Common myeloid progenitor, CD34-positive (primary cell): ENCODE measurements around the gene STRBP.
A peak's percentile ranks its signal among the peaks of the same experiment; 100 is the strongest.

Experiments
- CTCF ChIA-PET: fragments of 350-600 bp; sonication (Branson Sonifier 250); formaldehyde crosslinking; loops from one replicate; lab custom pipeline; 2021; ENCODE audit warnings: antibody characterized with exemption; lab: Charles Lee
- POLR2A ChIA-PET: fragments of 350-600 bp; sonication (Branson Sonifier 250); formaldehyde crosslinking; loops from one replicate; lab custom pipeline; 2021; ENCODE audit warnings: antibody characterized with exemption; lab: Charles Lee
- DNase-seq, 3 donors: peaks; one replicate each; pipeline versions ENCODE4 v3.0.0 to v3.0.0-alpha.2; 2013
- H3K27ac ChIP-seq, 2 experiments: 1 replicate in 1 of 2; 2 replicates in 1 of 2; pipeline ENCODE4 v1.7.0; 2013; ENCODE audit warnings: inconsistent platforms in 2 of 2, low read length in 2 of 2, mild to moderate bottlenecking in 2 of 2, low read depth in 1 of 2, moderate library complexity in 1 of 2; ENCODE audit not compliant: severe bottlenecking in 2 of 2, insufficient read depth in 1 of 2, poor library complexity in 1 of 2
- H3K27me3 ChIP-seq, 5 experiments: replicated peaks in 2 of 5; 1 replicate in 3 of 5; 2 replicates in 2 of 5; pipeline versions ENCODE4 v1.6.1 to v1.7.0; 2013; ENCODE audit warnings: low read length in 4 of 5, mild to moderate bottlenecking in 2 of 5, moderate library complexity in 2 of 5, inconsistent platforms in 1 of 5; ENCODE audit not compliant: insufficient read depth in 5 of 5, control insufficient read depth in 4 of 5
- H3K36me3 ChIP-seq, 4 experiments: 1 replicate in 2 of 4; 2 replicates in 2 of 4; pipeline versions ENCODE4 v1.6.1 to v1.7.0; 2013; ENCODE audit warnings: low read length in 3 of 4, control low read depth in 1 of 4, mild to moderate bottlenecking in 1 of 4; ENCODE audit not compliant: control insufficient read depth in 4 of 4, insufficient read depth in 4 of 4
- H3K4me1 ChIP-seq, 4 experiments: 1 replicate in 3 of 4; 2 replicates in 1 of 4; pipeline versions ENCODE4 v1.6.1 to v1.7.1; 2013; ENCODE audit warnings: low read length in 3 of 4, mild to moderate bottlenecking in 3 of 4, control low read depth in 1 of 4, inconsistent platforms in 1 of 4, moderate library complexity in 1 of 4; ENCODE audit not compliant: control insufficient read depth in 4 of 4, insufficient read depth in 4 of 4; ENCODE audit errors: control extremely low read depth in 1 of 4
- H3K4me3 ChIP-seq, 7 experiments: 1 replicate in 4 of 7; 2 replicates in 3 of 7; pipeline versions ENCODE4 v1.5.1 to v1.7.0; 2013; ENCODE audit warnings: mild to moderate bottlenecking in 7 of 7, low read length in 6 of 7, moderate library complexity in 6 of 7, inconsistent platforms in 2 of 7, low read depth in 2 of 7, control low read depth in 1 of 7; ENCODE audit not compliant: insufficient read depth in 4 of 7, control insufficient read depth in 1 of 7; ENCODE audit errors: extremely low read depth in 1 of 7
- H3K9me3 ChIP-seq, 5 experiments: 1 replicate in 4 of 5; 2 replicates in 1 of 5; pipeline versions ENCODE4 v1.6.1 to v1.7.1; 2013; ENCODE audit warnings: low read length in 4 of 5, mild to moderate bottlenecking in 2 of 5, inconsistent platforms in 1 of 5, low read depth in 1 of 5, moderate library complexity in 1 of 5; ENCODE audit not compliant: control insufficient read depth in 4 of 5, insufficient read depth in 2 of 5; ENCODE audit errors: control extremely low read depth in 1 of 5
- WGBS: methylation state at CpG from one replicate; pipeline ENCODE4 v1.1.5; 2013; ENCODE audit not compliant: insufficient coverage; 5-methylcytosine and 5-hydroxymethylcytosine counted together

The STRBP gene

GRCh38 chr9:123105490-123105889 is 162.9 kb downstream of the STRBP start:
- peaks cover 0 to 6% (median 0%) of the 10 kb centered on the region in 4 experiments for H3K4me1 ChIP-seq
- POLR2A ChIA-PET: no interaction called here
- no peak overlapping the region for H3K4me3 ChIP-seq
- no peak for DNase-seq
- 89% methylated on average over 1 of the region's 5 CpGs for WGBS
- H3K36me3 ChIP-seq: peaks cover 19 to 95% (median 71%) of the 10 kb centered on the region in 4 experiments
- peak overlapping the region in 1 of 2 experiments; percentile 3 for H3K27ac ChIP-seq
- no peaks in the 10 kb centered on the region for H3K9me3 ChIP-seq
- CTCF ChIA-PET: no interaction called here
- H3K27me3 ChIP-seq: no peaks in the 10 kb centered on the region

GRCh38 chr9:123104807-123105206 is 163.6 kb downstream of the STRBP start:
- DNase-seq: no peak
- ChIA-PET POLR2A (no interaction called here), CTCF (interaction anchor here (0.6 to 0.9 kb wide), 2 partner anchors 283 to 869 kb away, joined by 3 read pairs; no protein-coding TSS in a partner anchor)
- Histone ChIP-seq H3K27ac (no peak overlapping the region), H3K4me1 (no peaks in the 10 kb centered on the region), H3K4me3 (no peak overlapping the region), H3K36me3 (peaks cover 19 to 96% (median 70%) of the 10 kb centered on the region in 4 experiments), H3K9me3 (no peaks in the 10 kb centered on the region), H3K27me3 (no peaks in the 10 kb centered on the region)
- WGBS: 95% methylated on average over 5 of the region's 7 CpGs

- no peaks in the 10 kb centered on the region for H3K4me1 ChIP-seq
- ChIA-PET POLR2A (no interaction called here), CTCF (interaction anchor here (1.3 to 4.7 kb wide), 7 partner anchors 12 to 252 kb away, joined by 3 to 37 read pairs (median 5); no protein-coding TSS in a partner anchor)
- no peak for DNase-seq
- peaks cover 32 to 96% (median 71%) of the 10 kb centered on the region in 4 experiments for H3K36me3 ChIP-seq
- H3K27me3 ChIP-seq: no peaks in the 10 kb centered on the region
- peak overlapping the region in 1 of 2 experiments; percentile 6 for H3K27ac ChIP-seq
- no peak overlapping the region for H3K4me3 ChIP-seq
- H3K9me3 ChIP-seq: no peaks in the 10 kb centered on the region
- 96% methylated on average over 3 of the region's 3 CpGs for WGBS
Measured at GRCh38 chr9:123102375-123103113, 165.8 kb downstream of the STRBP start.

GRCh38 chr9:123099548-123099947 is 168.8 kb downstream of the STRBP start:
- no peaks in the 10 kb centered on the region for H3K9me3 ChIP-seq
- no peak overlapping the region for H3K4me3 ChIP-seq
- CTCF ChIA-PET: interaction anchor here (0.6 to 4.7 kb wide), 4 partner anchors 9 to 241 kb away, joined by 3 to 37 read pairs (median 4); no protein-coding TSS in a partner anchor
- peaks cover 33 to 93% (median 59%) of the 10 kb centered on the region in 4 experiments for H3K36me3 ChIP-seq
- no peaks in the 10 kb centered on the region for H3K4me1 ChIP-seq
- no peak for DNase-seq
- H3K27me3 ChIP-seq: no peaks in the 10 kb centered on the region
- WGBS: 93% methylated on average over 3 of the region's 3 CpGs
- POLR2A ChIA-PET: interaction anchor here (1.2 kb wide), 1 partner anchor 12 kb away, joined by 3 read pairs; no protein-coding TSS in a partner anchor
- no peak overlapping the region for H3K27ac ChIP-seq

GRCh38 chr9:123099042-123099441 is 169.3 kb downstream of the STRBP start:
- H3K27me3 ChIP-seq: no peaks in the 10 kb centered on the region
- H3K9me3 ChIP-seq: no peaks in the 10 kb centered on the region
- DNase-seq: no peak
- H3K4me3 ChIP-seq: no peak overlapping the region
- WGBS: 100% methylated on average over 4 of the region's 6 CpGs
- no peak overlapping the region for H3K27ac ChIP-seq
- no peaks in the 10 kb centered on the region for H3K4me1 ChIP-seq
- peaks cover 31 to 91% (median 57%) of the 10 kb centered on the region in 4 experiments for H3K36me3 ChIP-seq
- POLR2A ChIA-PET: no interaction called here
- CTCF ChIA-PET: interaction anchor here (0.6 to 4.7 kb wide), 5 partner anchors 8 to 251 kb away, joined by 3 to 37 read pairs (median 4); no protein-coding TSS in a partner anchor

GRCh38 chr9:123098096-123098459 is 170.3 kb downstream of the STRBP start:
- ChIA-PET POLR2A (no interaction called here), CTCF (interaction anchor here (1.0 to 2.4 kb wide), 6 partner anchors 9 to 257 kb away, joined by 3 to 9 read pairs (median 4); no protein-coding TSS in a partner anchor)
- Histone ChIP-seq H3K9me3 (no peaks in the 10 kb centered on the region), H3K4me3 (no peak overlapping the region), H3K36me3 (peaks cover 36 to 93% (median 61%) of the 10 kb centered on the region in 4 experiments), H3K27ac (no peak overlapping the region), H3K4me1 (no peaks in the 10 kb centered on the region), H3K27me3 (no peaks in the 10 kb centered on the region)
- WGBS: 100% methylated on average over 1 of the region's 4 CpGs
- no peak for DNase-seq
